Esophagus muscularis mucosa (tissue), 4 donors: ENCODE measurements around the gene UBE2N. TPM values are rescaled to one million over a fixed set of nuclear protein-coding genes. Genes with fewer than 3 reads are reported as not detected.

Experiments
- DNase-seq: peaks from one replicate; pipeline ENCODE4 v3.0.0-alpha.2; 2017; ENCODE audit errors: extremely low spot score
- H3K27ac ChIP-seq, 4 donors: fragments of 200-600 bp; sonication (generic); replicated peaks in 1 of 4; 1 replicate in 3 of 4; 2 replicates in 1 of 4; pipeline ENCODE4 v1.5.1; 2016 to 2019; ENCODE audit warnings: mild to moderate bottlenecking in 1 of 4
- H3K27me3 ChIP-seq, 4 donors: fragments of 200-600 bp; sonication (generic); one replicate each; pipeline versions ENCODE4 v1.5.1 to v1.6.0; 2016 to 2019
- H3K36me3 ChIP-seq, 4 donors: fragments of 200-600 bp; sonication (generic); one replicate each; pipeline ENCODE4 v1.5.1; 2016 to 2019
- H3K4me1 ChIP-seq, 4 donors: fragments of 200-600 bp; sonication (generic); one replicate each; pipeline ENCODE4 v1.5.1; 2016 to 2019
- H3K4me3 ChIP-seq, 4 donors: fragments of 200-600 bp; sonication (generic); 1 replicate in 2 of 4; 2 replicates in 2 of 4; pipeline ENCODE4 v1.5.1; 2016 to 2019; ENCODE audit warnings: mild to moderate bottlenecking in 4 of 4, moderate library complexity in 1 of 4
- H3K9me3 ChIP-seq, 4 donors: fragments of 200-600 bp; sonication (generic); 1 replicate in 3 of 4; 2 replicates in 1 of 4; pipeline ENCODE4 v1.5.1; 2016 to 2019
- CTCF ChIP-seq, 3 experiments: fragments of 200-600 bp in 2 of 3; fragments of 450-650 bp in 1 of 3; sonication (generic) in 2 of 3; IDR thresholded peaks; one replicate each; pipeline ENCODE4 v1.5.1; 2017 to 2019; ENCODE audit warnings: antibody characterized with exemption in 3 of 3, mild to moderate bottlenecking in 2 of 3, moderate library complexity in 1 of 3
- EP300 ChIP-seq: sonication (generic); formaldehyde crosslinking; IDR thresholded peaks from one replicate; pipeline ENCODE4 v1.6.1; 2017; ENCODE audit warnings: antibody characterized with exemption
- POLR2A ChIP-seq: fragments of 450-650 bp; IDR thresholded peaks from one replicate; pipeline ENCODE4 v1.6.1; 2017; ENCODE audit warnings: antibody characterized with exemption, moderate library complexity, mild to moderate bottlenecking, low read depth
- POLR2AphosphoS5 ChIP-seq, 2 donors: sonication (generic); formaldehyde crosslinking; IDR thresholded peaks; one replicate each; pipeline ENCODE4 v1.6.1; 2017; ENCODE audit warnings: antibody characterized with exemption in 2 of 2
- WGBS: methylation state at CpG from one replicate; pipeline ENCODE4 v1.1.5; 2018; 5-methylcytosine and 5-hydroxymethylcytosine counted together
- intact Hi-C: fragments of 100-400 bp; cut with DNase I; formaldehyde crosslinking; loops from one replicate; pipeline ENCODE4 v1.15.1; 2023
- total RNA-seq, 4 donors: library from RNA; depleted of rRNA; stranded (reverse); fragments of >200 nt; gene quantifications; one replicate each; pipeline versions ENCODE4 v1.1.0 to v1.2.1, GENCODE V29; 2016

UBE2N gene
- total RNA-seq, 4 donors from 2014 or later = 37.8 to 106 (median 61.8) TPM

- H3K27ac ChIP-seq = no peak overlapping the region
- 69% methylated on average over 6 of the region's 6 CpGs for WGBS
- no peak overlapping the region for H3K4me3 ChIP-seq
- intact Hi-C loops = no loop called here
- DNase-seq = no peak
- no peaks in the 10 kb centered on the region for H3K9me3 ChIP-seq
- H3K27me3 ChIP-seq = peaks cover 0 to 1% (median 0%) of the 10 kb centered on the region in 4 donors
- TF ChIP-seq POLR2AphosphoS5 (IDR thresholded peaks at IDR 0.05) (no peak), POLR2A (no peak), EP300 (no peak), CTCF (IDR thresholded peaks at IDR 0.05) (no peak)
- H3K4me1 ChIP-seq = no peaks in the 10 kb centered on the region
- no peaks in the 10 kb centered on the region for H3K36me3 ChIP-seq
Observed at GRCh38 chr12:93460003-93460402, 18.3 kb upstream of the UBE2N start.

- intact Hi-C loops = no loop called here
- WGBS = 83% methylated on average over 5 of the region's 5 CpGs
Observed at GRCh38 chr12:93459097-93459496, 17.4 kb upstream of the UBE2N start.

GRCh38 chr12:93456077-93456476, 14.3 kb upstream of the UBE2N start:
- Histone ChIP-seq H3K36me3 (no peaks in the 10 kb centered on the region), H3K4me1 (no peaks in the 10 kb centered on the region), H3K27ac (no peak overlapping the region), H3K9me3 (no peaks in the 10 kb centered on the region), H3K27me3 (peaks cover 0 to 8% (median 0%) of the 10 kb centered on the region in 4 donors), H3K4me3 (no peak overlapping the region)
- TF ChIP-seq POLR2A = no peak
- DNase-seq = no peak
- WGBS = 74% methylated on average over 2 of the region's 2 CpGs
- intact Hi-C loops = no loop called here

More at GRCh38 chr12:93459097-93459496, 17.4 kb upstream of the UBE2N start:
- H3K27me3 ChIP-seq = peaks cover 0 to 8% (median 0%) of the 10 kb centered on the region in 4 donors
- no peaks in the 10 kb centered on the region for H3K9me3 ChIP-seq
- H3K36me3 ChIP-seq = no peaks in the 10 kb centered on the region
- H3K4me3 ChIP-seq = no peak overlapping the region
- H3K27ac ChIP-seq = no peak overlapping the region
- no peak for TF ChIP-seq EP300
- no peak for TF ChIP-seq CTCF (IDR thresholded peaks at IDR 0.05)
- TF ChIP-seq POLR2AphosphoS5 (IDR thresholded peaks at IDR 0.05) = no peak
- no peak for TF ChIP-seq POLR2A
- H3K4me1 ChIP-seq = no peaks in the 10 kb centered on the region
- DNase-seq = no peak

GRCh38 chr12:93453633-93454032, 11.9 kb upstream of the UBE2N start:
- no peaks in the 10 kb centered on the region for H3K4me1 ChIP-seq
- TF ChIP-seq POLR2AphosphoS5 (IDR thresholded peaks at IDR 0.05) = no peak
- TF ChIP-seq CTCF (IDR thresholded peaks at IDR 0.05) = no peak
- no peak for TF ChIP-seq EP300
- no peak for TF ChIP-seq POLR2A
- intact Hi-C loops = no loop called here
- H3K36me3 ChIP-seq = no peaks in the 10 kb centered on the region
- no peak overlapping the region for H3K4me3 ChIP-seq
- DNase-seq = no peak
- H3K27ac ChIP-seq = no peak overlapping the region
- 77% methylated on average over 5 of the region's 5 CpGs for WGBS
- peaks cover 0 to 8% (median 0%) of the 10 kb centered on the region in 4 donors for H3K27me3 ChIP-seq
- no peaks in the 10 kb centered on the region for H3K9me3 ChIP-seq

- Histone ChIP-seq H3K4me1 (no peaks in the 10 kb centered on the region), H3K27ac (no peak overlapping the region), H3K9me3 (no peaks in the 10 kb centered on the region), H3K27me3 (peaks cover 0 to 8% (median 0%) of the 10 kb centered on the region in 4 donors), H3K36me3 (no peaks in the 10 kb centered on the region), H3K4me3 (no peak overlapping the region)
- 66% methylated on average over 3 of the region's 3 CpGs for WGBS
- TF ChIP-seq POLR2A = no peak
- DNase-seq = no peak
- intact Hi-C loops = no loop called here
Observed at GRCh38 chr12:93451423-93452158, 9.8 kb upstream of the UBE2N start.
